ENCODE data around the gene ING3. TPM values are rescaled to one million over a fixed set of nuclear protein-coding genes. Genes with fewer than 3 reads are reported as not detected.
"Not testable (repeated sequence)": the region's sequence is repeated elsewhere in the genome, so short reads cannot be mapped to it uniquely, and the experiment has no call there.

ING3 gene
- total RNA-seq, 1 donor from 2014 or later = 20.4 TPM

- no peak for DNase-seq (ENCODE audit: low read depth)
These were observed 52.2 kb downstream of the ING3 start for GRCh38 chr7:121002757-121003200.

- no peak for DNase-seq (ENCODE audit: low read depth)
These were observed 53.6 kb downstream of the ING3 start for GRCh38 chr7:121003986-121004685.

GRCh38 chr7:121005058-121005457 is 54.5 kb downstream of the ING3 start:
- not testable (repeated sequence) for DNase-seq (ENCODE audit: low read depth)

GRCh38 chr7:121005996-121006584 is 55.5 kb downstream of the ING3 start:
- no peak for DNase-seq (ENCODE audit: low read depth)

GRCh38 chr7:121006711-121007315 is 56.2 kb downstream of the ING3 start:
- no peak for DNase-seq (ENCODE audit: low read depth)

- DNase-seq (ENCODE audit: low read depth) = no peak
These were observed 58.2 kb downstream of the ING3 start for GRCh38 chr7:121008816-121009215.

- DNase-seq (ENCODE audit: low read depth) = no peak
These were observed 60.8 kb downstream of the ING3 start for GRCh38 chr7:121011401-121011800.

- DNase-seq (ENCODE audit: low read depth) = no peak
These were observed 61.7 kb downstream of the ING3 start for GRCh38 chr7:121012170-121012874.

GRCh38 chr7:121012919-121013318 is 62.3 kb downstream of the ING3 start:
- DNase-seq (ENCODE audit: low read depth) = no peak

GRCh38 chr7:121015560-121015959 is 65.0 kb downstream of the ING3 start:
- no peak for DNase-seq (ENCODE audit: low read depth)

- peak; percentile 10 for DNase-seq (ENCODE audit: low read depth)
These were observed 66.4 kb downstream of the ING3 start for GRCh38 chr7:121016966-121017365.

- DNase-seq (ENCODE audit: low read depth) = no peak
These were observed 67.0 kb downstream of the ING3 start for GRCh38 chr7:121017586-121017985.

- DNase-seq (ENCODE audit: low read depth) = no peak
These were observed 68.4 kb downstream of the ING3 start for GRCh38 chr7:121019018-121019417.

- peak; percentile 61 for DNase-seq (ENCODE audit: low read depth)
These were observed 69.8 kb downstream of the ING3 start for GRCh38 chr7:121020249-121020988.

GRCh38 chr7:121020989-121021969 is 70.7 kb downstream of the ING3 start:
- DNase-seq (ENCODE audit: low read depth) = no peak

GRCh38 chr7:121023194-121023593 is 72.6 kb downstream of the ING3 start:
- DNase-seq (ENCODE audit: low read depth) = no peak

GRCh38 chr7:121023683-121024511 is 73.3 kb downstream of the ING3 start:
- DNase-seq (ENCODE audit: low read depth) = no peak

- DNase-seq (ENCODE audit: low read depth) = no peak
These were observed 74.0 kb downstream of the ING3 start for GRCh38 chr7:121024611-121025010.

- DNase-seq (ENCODE audit: low read depth) = no peak
These were observed 75.6 kb downstream of the ING3 start for GRCh38 chr7:121026159-121026558.
